Activated B cell treated with CpG ODN at 0.5 μM for 24 hours (primary cell): ENCODE data around the gene EPHB2. TPM values are rescaled to one million over a fixed set of nuclear protein-coding genes. Genes with fewer than 3 reads are reported as not detected.

ENCODE experiments used
- ATAC-seq: fragments of 200-7000 bp; cut with Tn5 transposase; one replicate; pipeline ENCODE4 v1.10.0; 2021; ENCODE audit warnings: low read depth, mild to moderate bottlenecking, moderate library complexity
- CTCF ChIA-PET: fragments of 350-600 bp; sonication (Branson Sonifier 250); formaldehyde crosslinking; loops from one replicate; lab custom pipeline; 2021; ENCODE audit warnings: antibody characterized with exemption; lab: Charles Lee
- POLR2A ChIA-PET: fragments of 350-600 bp; sonication (Branson Sonifier 250); formaldehyde crosslinking; loops from one replicate; lab custom pipeline; 2021; ENCODE audit warnings: antibody characterized with exemption; lab: Charles Lee
- DNase-seq: peaks from one replicate; pipeline ENCODE4 v3.0.0; 2022
- H3K27ac Mint-ChIP-seq: one replicate; pipeline ENCODE4 v1.8.0; 2020; ENCODE audit warnings: mixed read lengths
- H3K27me3 Mint-ChIP-seq: one replicate; pipeline ENCODE4 v1.8.0; 2021; ENCODE audit warnings: mixed read lengths
- H3K36me3 Mint-ChIP-seq: one replicate; pipeline ENCODE4 v1.8.0; 2021; ENCODE audit warnings: low read depth, mixed read lengths
- H3K4me1 Mint-ChIP-seq: one replicate; pipeline ENCODE4 v1.8.0; 2021; ENCODE audit warnings: mixed read lengths
- H3K4me3 Mint-ChIP-seq: one replicate; pipeline ENCODE4 v1.8.0; 2020; ENCODE audit warnings: mild to moderate bottlenecking, mixed read lengths
- H3K9me3 Mint-ChIP-seq: one replicate; pipeline ENCODE4 v1.8.0; 2020; ENCODE audit warnings: mixed read lengths
- CTCF ChIP-seq: fragments of 200-600 bp; IDR thresholded peaks from one replicate; pipeline ENCODE4 v1.8.0; 2022; ENCODE audit warnings: antibody characterized with exemption, mild to moderate bottlenecking
- intact Hi-C: fragments of 100-400 bp; cut with micrococcal nuclease; formaldehyde crosslinking; loops from one replicate; pipeline ENCODE4 v1.15.1; 2024
- total RNA-seq: library from RNA; stranded (reverse); gene quantifications from 2 replicates; pipeline ENCODE4 v1.2.3, GENCODE V29; 2022

EPHB2 gene
- total RNA-seq, 1 donor from 2014 or later, result 0.13 TPM

GRCh38 chr1:22708777-22709176 is 1.9 kb upstream of the EPHB2 start:
- intact Hi-C loops, result loop anchor here (10.0 kb wide), 1 partner anchor 476 kb away; no protein-coding TSS in a partner anchor
- no peak overlapping the region for H3K27ac Mint-ChIP-seq
- no peak for ATAC-seq
- no peak for TF ChIP-seq CTCF
- ChIA-PET CTCF (no interaction called here), POLR2A (no interaction called here)
- H3K9me3 Mint-ChIP-seq, result no peaks in the 10 kb centered on the region
- H3K4me1 Mint-ChIP-seq, result peaks cover 15% of the 10 kb centered on the region
- no peaks in the 10 kb centered on the region for H3K36me3 Mint-ChIP-seq
- no peak for DNase-seq
- H3K4me3 Mint-ChIP-seq, result no peak overlapping the region
- H3K27me3 Mint-ChIP-seq, result peaks cover 46% of the 10 kb centered on the region

GRCh38 chr1:22709227-22709626 is 1.4 kb upstream of the EPHB2 start:
- POLR2A ChIA-PET, result no interaction called here
- no peak overlapping the region for H3K27ac Mint-ChIP-seq
- no peaks in the 10 kb centered on the region for H3K9me3 Mint-ChIP-seq
- ATAC-seq (no peak), DNase-seq (no peak)
- intact Hi-C loops, result loop anchor here (10.0 kb wide), 1 partner anchor 476 kb away; no protein-coding TSS in a partner anchor
- TF ChIP-seq CTCF, result no peak
- H3K36me3 Mint-ChIP-seq, result no peaks in the 10 kb centered on the region
- peaks cover 49% of the 10 kb centered on the region for H3K27me3 Mint-ChIP-seq
- CTCF ChIA-PET, result no interaction called here
- H3K4me1 Mint-ChIP-seq, result peaks cover 15% of the 10 kb centered on the region
- H3K4me3 Mint-ChIP-seq, result no peak overlapping the region

GRCh38 chr1:22709891-22710700 is 543 bp upstream of the EPHB2 start:
- TF ChIP-seq CTCF, result no peak
- CTCF ChIA-PET, result no interaction called here
- DNase-seq, result no peak
- intact Hi-C loops, result loop anchor here (10.0 kb wide), 1 partner anchor 475 kb away; no protein-coding TSS in a partner anchor
- POLR2A ChIA-PET, result no interaction called here
- Mint-ChIP-seq H3K9me3 (no peaks in the 10 kb centered on the region), H3K4me1 (peaks cover 15% of the 10 kb centered on the region), H3K27ac (no peak overlapping the region), H3K27me3 (peaks cover 55% of the 10 kb centered on the region), H3K4me3 (peak overlapping the region; percentile 52), H3K36me3 (no peaks in the 10 kb centered on the region)
- peak; percentile 30 for ATAC-seq

GRCh38 chr1:22711071-22711470 is 432 bp downstream of the EPHB2 start:
- intact Hi-C loops, result no loop called here
- ATAC-seq (no peak), DNase-seq (no peak)
- ChIA-PET POLR2A (no interaction called here), CTCF (no interaction called here)
- H3K9me3 Mint-ChIP-seq, result no peaks in the 10 kb centered on the region
- H3K27ac Mint-ChIP-seq, result no peak overlapping the region
- H3K27me3 Mint-ChIP-seq, result peaks cover 63% of the 10 kb centered on the region
- H3K36me3 Mint-ChIP-seq, result no peaks in the 10 kb centered on the region
- peaks cover 15% of the 10 kb centered on the region for H3K4me1 Mint-ChIP-seq
- no peak overlapping the region for H3K4me3 Mint-ChIP-seq
- TF ChIP-seq CTCF, result no peak

- H3K27ac Mint-ChIP-seq, result no peak overlapping the region
- no peak for DNase-seq
- H3K9me3 Mint-ChIP-seq, result no peaks in the 10 kb centered on the region
- CTCF ChIA-PET, result no interaction called here
- intact Hi-C loops, result no loop called here
- H3K36me3 Mint-ChIP-seq, result no peaks in the 10 kb centered on the region
- no peak for ATAC-seq
- H3K4me1 Mint-ChIP-seq, result peaks cover 15% of the 10 kb centered on the region
- POLR2A ChIA-PET, result no interaction called here
- no peak for TF ChIP-seq CTCF
- H3K27me3 Mint-ChIP-seq, result peaks cover 66% of the 10 kb centered on the region
- peak overlapping the region; percentile 56 for H3K4me3 Mint-ChIP-seq
Measured at GRCh38 chr1:22711591-22712501, 1.2 kb downstream of the EPHB2 start.
